ENCODE measurements around the gene GLI1.
"Not testable (repeated sequence)": the region's sequence is repeated elsewhere in the genome, so short reads cannot be mapped to it uniquely, and the experiment has no call there.

The GLI1 gene

DNA sequence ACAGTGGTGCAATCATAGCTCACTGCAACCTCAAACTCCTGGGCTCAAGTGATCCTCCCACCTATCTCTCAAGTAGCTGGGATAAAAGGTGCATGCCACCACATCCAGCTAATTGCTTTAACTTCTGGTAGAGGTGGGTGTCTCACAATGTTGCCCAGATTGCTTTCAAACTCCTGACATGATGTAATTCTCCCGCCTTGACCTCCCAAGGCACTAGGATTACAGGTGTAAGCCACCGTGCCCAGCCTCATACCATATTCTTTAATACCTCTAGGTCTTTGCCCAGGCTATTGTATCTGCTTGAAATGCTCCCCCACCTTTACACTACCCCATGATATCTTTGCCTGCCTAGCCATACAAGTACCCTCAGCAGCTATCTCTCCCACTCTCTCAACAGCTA, 40.1 kb upstream of the GLI1 start:
- Mint-ChIP-seq H3K36me3 (ENCODE audit: low read depth) (peaks cover 42% of the 10 kb centered on the region), H3K9me3 (no peaks in the 10 kb centered on the region), H3K27ac (no peak overlapping the region), H3K4me3 (no peak overlapping the region), H3K4me1 (peaks cover 15% of the 10 kb centered on the region), H3K27me3 (ENCODE audit: low read depth, poor library complexity) (peaks cover 3% of the 10 kb centered on the region)
- no peak for DNase-seq
- TF ChIP-seq, protein P1, sequence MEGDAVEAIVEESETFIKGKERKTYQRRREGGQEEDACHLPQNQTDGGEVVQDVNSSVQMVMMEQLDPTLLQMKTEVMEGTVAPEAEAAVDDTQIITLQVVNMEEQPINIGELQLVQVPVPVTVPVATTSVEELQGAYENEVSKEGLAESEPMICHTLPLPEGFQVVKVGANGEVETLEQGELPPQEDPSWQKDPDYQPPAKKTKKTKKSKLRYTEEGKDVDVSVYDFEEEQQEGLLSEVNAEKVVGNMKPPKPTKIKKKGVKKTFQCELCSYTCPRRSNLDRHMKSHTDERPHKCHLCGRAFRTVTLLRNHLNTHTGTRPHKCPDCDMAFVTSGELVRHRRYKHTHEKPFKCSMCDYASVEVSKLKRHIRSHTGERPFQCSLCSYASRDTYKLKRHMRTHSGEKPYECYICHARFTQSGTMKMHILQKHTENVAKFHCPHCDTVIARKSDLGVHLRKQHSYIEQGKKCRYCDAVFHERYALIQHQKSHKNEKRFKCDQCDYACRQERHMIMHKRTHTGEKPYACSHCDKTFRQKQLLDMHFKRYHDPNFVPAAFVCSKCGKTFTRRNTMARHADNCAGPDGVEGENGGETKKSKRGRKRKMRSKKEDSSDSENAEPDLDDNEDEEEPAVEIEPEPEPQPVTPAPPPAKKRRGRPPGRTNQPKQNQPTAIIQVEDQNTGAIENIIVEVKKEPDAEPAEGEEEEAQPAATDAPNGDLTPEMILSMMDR (IDR thresholded peaks at IDR 0.05): no peak

DNA sequence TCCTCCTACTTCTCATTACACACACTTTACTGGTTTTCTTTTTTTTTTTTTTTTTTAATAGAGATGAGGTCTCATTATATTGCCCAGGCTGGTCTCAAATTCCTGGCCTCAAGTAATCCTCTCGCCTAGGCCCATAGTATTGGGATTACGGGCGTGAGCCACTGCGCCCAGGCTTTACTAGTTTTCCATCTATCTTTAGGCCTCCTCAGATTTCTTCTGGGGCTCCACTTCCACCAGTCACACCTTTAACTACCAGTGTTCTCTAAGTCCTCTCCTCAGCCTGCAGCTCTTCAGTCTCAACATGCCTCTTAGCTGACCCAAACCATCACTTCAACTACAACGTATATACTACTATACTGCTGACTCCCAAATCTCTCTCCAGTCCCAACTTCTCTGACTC, 39.1 kb upstream of the GLI1 start:
- no peak for DNase-seq
- peaks cover 3% of the 10 kb centered on the region for H3K27me3 Mint-ChIP-seq (ENCODE audit: low read depth, poor library complexity)
- H3K27ac Mint-ChIP-seq: no peak overlapping the region
- TF ChIP-seq, protein P1 (IDR thresholded peaks at IDR 0.05): no peak
- no peak overlapping the region for H3K4me3 Mint-ChIP-seq
- H3K9me3 Mint-ChIP-seq: no peaks in the 10 kb centered on the region
- peaks cover 11% of the 10 kb centered on the region for H3K4me1 Mint-ChIP-seq
- H3K36me3 Mint-ChIP-seq (ENCODE audit: low read depth): peaks cover 49% of the 10 kb centered on the region

DNA sequence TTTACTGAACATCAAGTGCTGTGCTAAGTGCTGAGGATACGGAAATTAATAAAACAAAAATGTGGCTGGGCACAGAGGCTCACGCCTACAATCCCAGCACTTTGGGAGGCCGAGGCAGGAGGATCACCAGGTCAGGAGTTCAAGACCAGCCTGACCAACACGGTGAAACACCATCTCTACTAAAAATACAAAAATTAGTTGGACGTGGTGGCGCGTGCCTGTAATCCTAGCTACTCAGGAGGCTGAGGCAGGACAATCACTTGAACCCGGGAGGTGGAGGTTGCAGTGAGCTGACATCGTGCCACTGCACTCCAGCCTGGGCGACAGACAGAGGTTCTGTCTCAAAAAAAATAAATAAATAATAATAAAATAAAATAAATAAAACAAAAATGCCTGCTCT, 32.6 kb upstream of the GLI1 start:
- H3K27me3 Mint-ChIP-seq (ENCODE audit: low read depth, poor library complexity); H3K27ac Mint-ChIP-seq; H3K4me3 Mint-ChIP-seq; H3K9me3 Mint-ChIP-seq; DNase-seq: not testable (repeated sequence)
- peaks cover 43% of the 10 kb centered on the region for H3K4me1 Mint-ChIP-seq
- H3K36me3 Mint-ChIP-seq (ENCODE audit: low read depth): peaks cover 36% of the 10 kb centered on the region

DNA sequence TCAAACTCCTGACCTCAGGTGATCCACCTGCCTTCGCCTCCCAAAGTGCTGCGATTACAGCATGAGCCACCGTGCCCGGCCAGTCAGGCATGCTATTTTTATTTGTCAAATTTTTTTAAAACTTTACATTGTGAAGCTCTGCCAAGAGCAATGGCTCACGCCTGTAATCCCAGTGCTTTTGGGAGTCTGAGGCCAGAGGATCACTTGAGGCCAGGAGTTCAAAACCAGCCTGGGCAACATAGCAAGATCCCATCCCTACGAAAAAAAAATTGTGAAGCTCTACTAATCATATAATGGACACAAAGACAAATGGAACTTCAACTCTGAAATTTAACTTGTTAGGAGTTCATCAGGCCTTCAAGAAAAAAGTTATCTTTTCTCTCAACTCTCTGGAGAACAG, 30.6 kb upstream of the GLI1 start:
- Mint-ChIP-seq H3K9me3 (no peaks in the 10 kb centered on the region), H3K27me3 (ENCODE audit: low read depth, poor library complexity) (peaks cover 3% of the 10 kb centered on the region), H3K4me1 (peaks cover 48% of the 10 kb centered on the region), H3K4me3 (peak overlapping the region; percentile 94), H3K36me3 (ENCODE audit: low read depth) (peaks cover 24% of the 10 kb centered on the region), H3K27ac (peak overlapping the region; percentile 96)
- TF ChIP-seq, protein P1 (IDR thresholded peaks at IDR 0.05): no peak
- no peak for DNase-seq

DNA sequence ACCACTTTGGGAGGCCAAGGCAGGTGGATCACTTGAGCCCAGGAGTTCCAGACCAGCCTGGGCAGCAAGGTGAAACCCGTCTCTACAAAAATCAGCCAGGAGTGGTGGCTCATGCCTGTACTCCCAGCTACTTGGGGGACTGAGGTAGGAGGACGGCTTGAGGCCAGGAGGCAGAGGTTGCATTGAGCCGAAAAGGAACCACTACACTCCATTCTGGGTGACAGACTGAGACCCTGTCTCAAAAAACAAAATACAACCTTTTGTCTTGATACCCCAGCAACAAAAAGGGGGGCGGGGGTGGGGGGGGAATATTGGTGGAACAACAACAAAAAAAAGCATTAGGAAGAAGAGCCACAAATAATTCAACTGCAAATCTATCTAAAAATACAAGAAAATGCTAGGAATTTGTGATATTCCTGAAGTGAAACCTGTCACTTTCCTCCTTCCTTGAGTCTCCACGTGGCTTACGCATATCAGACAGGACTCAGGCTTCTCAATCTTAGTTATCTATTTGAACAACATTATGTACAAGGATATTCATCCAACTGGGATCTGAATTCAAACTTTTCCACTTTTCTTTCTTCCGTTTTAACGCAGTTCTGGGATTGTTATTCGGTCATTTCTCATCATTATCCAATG, 30.0 kb upstream of the GLI1 start:
- Mint-ChIP-seq H3K36me3 (ENCODE audit: low read depth) (peaks cover 18% of the 10 kb centered on the region), H3K27ac (peak overlapping the region; percentile 99), H3K4me1 (peaks cover 54% of the 10 kb centered on the region), H3K9me3 (no peaks in the 10 kb centered on the region), H3K27me3 (ENCODE audit: low read depth, poor library complexity) (no peaks in the 10 kb centered on the region), H3K4me3 (peak overlapping the region; percentile 94)
- no peak for DNase-seq
- TF ChIP-seq, protein P1 (IDR thresholded peaks at IDR 0.05): no peak

DNA sequence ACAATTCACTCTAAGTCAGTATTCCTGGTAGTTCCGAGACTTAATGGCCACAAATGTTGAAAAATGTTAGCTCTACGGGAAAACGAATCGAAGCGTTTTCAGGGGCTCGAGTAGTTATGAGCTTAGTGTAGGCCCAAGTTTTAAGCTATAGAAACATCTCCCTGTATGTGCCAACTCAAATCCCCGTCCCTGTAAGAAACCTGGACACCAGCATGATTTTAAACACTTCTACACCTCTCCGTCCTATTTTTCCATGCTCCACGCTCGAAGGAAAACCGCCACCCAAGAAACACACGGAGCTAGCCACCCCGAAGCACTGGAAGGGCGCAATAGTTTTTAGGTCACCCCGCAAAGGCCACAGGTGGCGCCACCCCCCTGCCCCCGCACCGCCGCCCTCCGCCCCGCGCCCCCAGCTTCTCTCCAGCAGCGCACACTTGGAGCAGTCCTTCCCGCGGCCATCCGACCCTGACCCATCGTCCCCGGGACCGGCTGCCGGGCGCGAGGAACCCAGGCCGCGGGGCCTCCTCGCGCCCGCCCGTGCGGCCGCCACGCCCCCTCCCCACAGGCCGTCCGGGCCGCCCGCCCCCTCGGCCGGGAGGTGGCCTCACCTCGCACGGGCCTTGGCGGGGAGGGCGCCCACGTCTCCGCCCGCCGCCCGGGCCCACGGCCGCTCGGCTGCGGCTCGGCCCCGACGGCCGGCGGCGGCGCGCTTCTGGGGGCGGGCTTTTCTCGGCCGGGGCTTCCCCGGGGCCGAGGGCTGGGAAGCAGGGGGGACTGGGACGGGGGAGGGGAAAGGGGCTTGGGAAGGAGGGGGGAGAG, 29.3 kb upstream of the GLI1 start:
- TF ChIP-seq, protein P1 (IDR thresholded peaks at IDR 0.05): no peak
- Mint-ChIP-seq H3K27me3 (ENCODE audit: low read depth, poor library complexity) (peaks cover under 1% of the 10 kb centered on the region), H3K36me3 (ENCODE audit: low read depth) (peaks cover 14% of the 10 kb centered on the region), H3K4me3 (peak overlapping the region; percentile 94), H3K4me1 (peaks cover 59% of the 10 kb centered on the region), H3K9me3 (no peaks in the 10 kb centered on the region), H3K27ac (peak overlapping the region; percentile 99)
- DNase-seq: peak; percentile 78
